Activated gamma-delta T cell treated with anti-CD3 and anti-CD28 coated beads, Interleukin-2, amount 50 U/mL, for 16 hours (primary cell): ENCODE measurements around the gene CAMKK1.
"Not testable (repeated sequence)": the region's sequence is repeated elsewhere in the genome, so short reads cannot be mapped to it uniquely, and the experiment has no call there.

Experiments used
- DNase-seq: peaks from one replicate; pipeline ENCODE4 v3.0.0-alpha.2; 2020; ENCODE audit warnings: low read depth

Gene CAMKK1

DNA sequence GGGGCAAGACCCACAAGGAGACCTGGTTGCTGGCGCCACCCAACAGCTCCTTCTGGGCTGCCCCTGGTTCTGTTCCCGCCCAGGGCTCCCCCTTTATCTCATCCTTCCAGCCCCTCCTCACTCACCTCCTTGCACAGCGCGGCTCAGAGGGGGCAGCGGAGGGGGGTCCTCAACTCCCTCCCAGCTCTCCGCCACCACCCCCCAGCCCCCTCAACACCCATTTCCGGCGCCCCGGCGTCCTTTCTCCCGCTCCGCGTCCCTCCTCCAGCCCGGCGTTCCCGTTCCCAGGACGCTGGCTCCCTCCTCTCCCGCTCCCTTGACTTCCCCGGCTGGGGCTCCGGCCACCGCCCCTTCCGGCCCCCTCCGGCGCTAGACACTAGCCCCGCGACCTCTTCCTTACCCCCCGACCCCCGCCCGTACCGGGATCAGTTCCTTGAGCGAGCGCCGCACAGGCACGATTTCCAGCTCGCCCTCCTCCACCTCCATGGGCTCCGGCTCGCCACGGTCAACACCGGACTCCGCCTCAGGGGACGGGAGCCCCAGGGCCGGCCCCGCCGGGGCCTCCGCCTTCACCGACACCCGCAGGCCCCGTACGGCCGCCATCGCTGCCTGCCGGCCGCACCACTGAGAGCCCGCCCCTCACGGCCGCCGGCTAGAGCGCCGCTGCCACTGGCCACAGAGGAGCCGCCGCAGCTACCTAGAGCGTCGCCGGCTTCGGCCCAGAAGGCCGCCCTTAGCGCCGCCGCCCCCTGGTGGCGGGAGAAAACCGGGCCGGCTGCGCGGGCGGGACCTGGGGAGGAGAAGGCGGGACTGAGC, 47.0 kb downstream of the CAMKK1 start, which contains the start of gene NCBP3:
Gene NCBP3 (minus strand): TSS at position 626 of the 816 bp plus-strand sequence. CDS start 23 bp downstream, at position 603.
- peak; percentile 85 for DNase-seq

DNA sequence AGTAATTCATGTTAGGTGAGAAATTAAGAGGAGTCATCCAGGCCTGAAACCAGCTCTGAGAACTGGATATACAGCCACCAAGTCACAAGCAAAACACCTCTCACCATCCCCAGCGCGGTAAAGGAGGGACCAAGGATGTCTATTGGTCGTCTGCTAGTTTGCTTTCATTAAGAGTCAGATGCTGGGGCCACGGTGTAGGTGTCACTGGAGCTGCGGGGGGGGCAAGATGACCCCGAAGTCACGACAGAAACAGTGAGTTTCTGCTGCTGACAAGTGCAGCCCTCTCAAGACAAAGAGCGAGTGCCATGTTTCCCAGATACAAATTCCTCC, 47.6 kb downstream of the CAMKK1 start:
- peak; percentile 28 for DNase-seq

GRCh38 chr17:3844556-3844955, 48.3 kb downstream of the CAMKK1 start:
- DNase-seq, result not testable (repeated sequence)

DNA sequence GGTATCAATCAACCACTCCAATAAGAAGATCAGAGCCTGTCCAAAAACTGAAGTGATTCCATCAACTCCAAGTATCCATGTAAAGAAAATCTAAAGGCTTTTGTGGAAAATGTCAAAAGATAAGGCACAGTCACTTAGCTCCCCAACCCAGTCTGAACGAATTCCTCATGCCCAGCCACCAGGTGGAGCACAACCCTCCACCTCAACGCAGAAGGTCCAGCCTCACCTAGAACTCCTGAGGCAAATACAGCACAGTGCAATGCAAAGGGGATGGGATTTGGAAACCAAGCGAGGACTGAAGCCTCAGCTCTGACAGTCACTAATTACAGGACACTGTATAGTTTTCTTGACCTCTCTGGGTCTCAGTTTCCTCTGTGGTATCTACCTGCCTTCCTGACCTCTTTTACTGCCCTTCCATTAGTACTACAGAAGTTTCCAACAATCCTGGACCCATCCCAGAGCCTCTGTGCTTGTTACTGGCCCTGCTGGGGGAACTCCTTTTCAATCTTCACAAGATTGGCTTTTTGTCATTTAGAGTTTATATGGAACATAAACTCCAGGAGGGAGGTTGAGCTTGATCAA, 48.8 kb downstream of the CAMKK1 start:
- DNase-seq, result peak; percentile 24

DNA sequence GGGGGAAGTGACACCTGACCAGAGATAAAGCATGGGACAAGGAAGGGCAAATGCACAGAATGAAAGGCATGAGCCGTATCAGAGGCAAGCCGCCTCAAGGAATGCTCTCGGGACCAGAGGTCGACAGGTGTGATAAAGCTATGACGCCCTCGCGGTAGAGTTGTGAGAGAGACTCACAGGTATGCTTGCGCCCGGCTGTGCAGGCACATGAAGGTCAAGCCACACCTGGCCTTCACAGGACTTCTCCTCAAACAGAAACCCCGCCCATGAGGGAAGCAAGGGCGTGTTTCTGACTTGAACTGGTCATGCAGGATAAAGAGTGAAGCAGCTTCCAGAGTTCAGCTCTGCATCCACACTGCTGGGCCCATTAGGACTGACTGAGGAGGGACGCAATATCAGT, 54.6 kb downstream of the CAMKK1 start:
- no peak for DNase-seq

- no peak for DNase-seq
These were observed 56.3 kb downstream of the CAMKK1 start for GRCh38 chr17:3836551-3836950.

DNA sequence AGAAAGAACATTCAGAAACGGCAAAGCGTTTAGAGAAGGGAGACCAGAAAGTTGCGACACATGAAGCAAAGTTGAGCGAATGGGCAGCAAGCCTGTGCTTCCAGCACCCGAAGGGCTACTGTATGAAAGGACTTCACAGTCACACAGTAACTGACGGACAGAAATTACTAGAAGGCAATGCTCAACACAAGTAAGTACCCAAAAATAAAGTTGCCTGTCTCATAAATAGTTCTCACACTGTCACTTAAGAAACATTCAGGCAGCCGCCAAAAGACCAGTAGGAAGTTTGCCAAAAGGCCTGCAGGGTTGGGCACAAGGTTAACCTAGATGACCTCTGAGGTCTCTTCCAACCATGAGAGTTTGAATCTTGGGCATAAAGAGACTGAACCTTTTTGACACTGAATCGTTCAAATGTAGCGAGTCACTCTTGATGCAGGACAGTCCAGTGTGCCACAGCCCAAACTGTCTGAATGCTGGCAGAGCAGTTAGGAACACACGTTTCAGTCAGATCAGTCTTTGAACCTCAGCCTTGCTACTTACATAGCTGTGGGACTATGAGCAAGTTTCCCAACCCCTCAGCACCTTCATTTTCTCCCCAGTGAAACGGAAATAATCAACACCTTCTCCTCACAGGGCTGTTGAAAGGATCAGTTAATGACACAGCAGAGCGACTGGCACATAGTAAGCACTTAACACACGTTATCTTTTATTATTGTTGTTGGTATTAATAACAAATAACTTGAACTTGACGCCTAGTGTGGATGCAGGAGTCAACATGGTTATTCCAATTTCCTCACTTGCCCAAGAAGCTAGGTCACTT, 57.2 kb downstream of the CAMKK1 start:
- DNase-seq, result no peak

DNA sequence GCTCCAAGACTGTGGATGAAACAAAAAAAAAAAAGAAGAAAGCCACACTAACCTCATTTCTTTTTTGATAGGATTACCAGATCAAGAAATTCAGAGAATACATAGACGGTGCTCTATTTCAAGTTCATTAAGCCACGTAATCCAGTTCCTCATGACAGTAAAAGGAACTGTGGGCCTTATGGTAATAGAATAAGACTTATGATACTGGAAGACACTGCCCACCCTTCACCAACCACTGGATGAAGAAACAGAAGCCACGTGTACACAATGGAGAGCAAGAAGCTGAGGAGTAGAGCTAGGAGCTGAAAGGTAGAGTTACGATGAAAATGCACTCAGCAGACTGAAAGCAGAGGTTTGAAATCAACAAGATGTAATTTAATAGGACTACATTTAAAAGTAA, 58.0 kb downstream of the CAMKK1 start:
- no peak for DNase-seq

DNA sequence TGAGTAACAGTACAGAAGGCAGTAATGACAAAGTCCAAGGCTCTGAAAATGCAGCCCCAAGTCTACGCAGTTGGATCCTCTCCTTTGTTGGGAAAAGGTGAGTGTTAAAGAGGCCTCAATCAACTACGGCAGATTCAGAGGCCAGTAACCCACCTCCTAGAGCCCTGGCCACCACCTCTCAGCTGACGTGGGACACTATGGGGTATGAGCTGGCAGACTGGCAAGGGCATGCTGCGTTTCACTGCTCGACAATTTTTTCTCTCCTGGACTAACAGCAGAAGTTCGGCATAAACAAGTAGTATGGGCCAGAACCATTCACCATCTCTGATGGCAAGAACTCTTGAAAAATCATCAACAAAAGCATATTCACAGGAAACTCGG, 64.0 kb downstream of the CAMKK1 start:
- DNase-seq, result no peak

DNA sequence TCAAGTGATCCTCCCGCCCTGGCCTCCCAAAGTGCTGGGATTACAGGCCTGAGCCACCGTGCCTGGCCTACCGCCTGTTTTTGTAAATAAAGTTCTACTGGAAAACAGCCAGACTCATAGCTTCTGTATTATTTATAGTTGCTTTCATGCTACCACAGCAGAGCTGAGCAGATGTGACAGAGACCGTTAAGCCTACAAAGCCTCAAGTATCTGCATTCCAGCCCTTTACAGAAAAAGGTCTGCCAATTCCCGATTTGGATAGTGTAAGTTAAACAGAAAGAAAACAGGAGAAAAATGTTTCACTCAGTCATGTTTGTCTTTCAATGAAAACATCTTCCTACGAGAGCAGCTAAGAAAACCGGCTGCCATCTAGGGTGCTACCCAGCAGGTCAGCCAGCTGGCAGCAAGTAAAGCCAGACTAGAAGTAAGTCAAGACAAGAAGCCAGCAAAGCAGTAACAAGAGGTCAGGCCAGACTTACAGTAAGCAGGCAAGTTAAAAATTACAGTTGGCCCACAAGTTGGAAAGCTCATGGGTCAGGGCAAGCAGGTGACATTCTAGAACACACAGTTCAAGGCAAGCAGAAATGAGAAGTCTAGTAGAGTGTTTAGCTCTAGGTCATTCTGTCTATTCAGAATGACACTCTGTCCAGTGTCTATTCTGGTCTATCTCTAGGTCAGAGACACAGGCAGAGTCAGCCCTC, 64.6 kb downstream of the CAMKK1 start:
- no peak for DNase-seq

- DNase-seq, result peak; percentile 67
These were observed 65.6 kb downstream of the CAMKK1 start for GRCh38 chr17:3827124-3827773.

DNA sequence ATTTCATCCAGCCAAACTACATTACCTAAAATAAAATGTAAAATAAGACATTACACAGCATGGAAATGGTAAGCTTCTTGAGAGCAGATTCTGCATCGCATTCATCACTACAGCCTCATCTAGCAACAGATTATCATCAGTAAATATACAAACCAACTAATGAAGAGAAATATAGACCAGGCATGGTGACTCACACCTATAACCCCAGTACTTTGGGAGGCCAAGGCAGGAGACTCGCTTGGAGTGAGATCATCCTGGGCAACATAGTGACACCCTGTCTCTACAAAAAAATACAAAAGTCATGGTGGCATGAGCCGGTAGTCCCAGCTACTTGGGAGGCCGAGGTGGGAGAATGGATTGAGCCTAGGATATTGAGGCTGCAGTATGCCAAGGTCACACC, 66.7 kb downstream of the CAMKK1 start:
- no peak for DNase-seq

- no peak for DNase-seq
These were observed 71.8 kb downstream of the CAMKK1 start for GRCh38 chr17:3821101-3821500.

DNA sequence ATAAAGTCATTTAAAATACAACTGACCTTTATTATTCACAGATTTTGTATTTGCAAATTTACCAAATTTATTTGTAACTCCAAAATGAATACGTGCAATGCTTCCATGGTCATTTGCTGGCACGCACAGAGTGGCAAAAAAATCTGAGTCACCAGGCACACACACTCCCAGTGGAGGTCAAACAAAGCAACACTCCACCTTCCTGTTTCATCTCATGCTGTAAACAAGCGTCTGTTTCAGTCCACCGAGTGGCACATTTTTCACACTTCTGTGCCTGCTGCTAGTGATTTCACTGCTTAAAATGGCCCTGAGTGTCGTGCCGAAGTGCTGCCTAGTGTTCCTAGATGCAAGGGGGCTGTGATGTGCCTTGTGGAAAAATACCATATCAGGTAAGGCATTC, 74.1 kb downstream of the CAMKK1 start:
- no peak for DNase-seq

DNA sequence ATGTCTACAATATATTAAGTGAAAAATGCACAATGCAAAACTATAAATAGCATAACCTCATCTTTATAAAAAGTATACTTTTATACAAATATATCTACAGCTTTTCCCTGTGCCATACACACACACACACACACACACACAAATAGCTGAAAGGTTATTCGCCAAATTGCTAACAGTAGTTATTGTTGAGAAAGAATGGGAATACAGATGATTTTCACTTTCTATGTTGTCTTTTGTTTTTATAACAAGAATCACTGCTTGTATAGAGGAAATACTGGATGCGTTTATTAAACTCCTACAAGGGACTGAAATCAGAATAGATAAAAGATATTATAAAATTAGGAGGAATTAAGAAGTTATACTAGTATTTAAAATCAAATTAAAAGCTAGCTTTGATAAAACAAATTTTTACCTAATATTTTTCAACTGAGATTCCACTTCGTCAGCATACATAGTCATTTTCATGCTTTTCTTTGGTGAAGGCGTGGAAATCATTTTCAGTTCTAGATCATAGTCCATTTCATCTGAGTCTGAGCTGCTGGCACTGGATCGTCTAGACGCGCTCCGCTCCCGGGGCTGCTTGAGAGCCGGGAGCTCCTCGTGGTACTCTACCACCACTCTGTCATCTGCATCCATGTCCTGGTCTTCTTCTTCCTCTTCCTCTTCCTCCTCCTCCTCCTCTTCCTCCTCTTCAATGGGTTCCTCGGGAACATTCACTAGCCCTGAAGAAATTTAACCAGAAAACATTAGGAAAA, 74.8 kb downstream of the CAMKK1 start:
- no peak for DNase-seq

DNA sequence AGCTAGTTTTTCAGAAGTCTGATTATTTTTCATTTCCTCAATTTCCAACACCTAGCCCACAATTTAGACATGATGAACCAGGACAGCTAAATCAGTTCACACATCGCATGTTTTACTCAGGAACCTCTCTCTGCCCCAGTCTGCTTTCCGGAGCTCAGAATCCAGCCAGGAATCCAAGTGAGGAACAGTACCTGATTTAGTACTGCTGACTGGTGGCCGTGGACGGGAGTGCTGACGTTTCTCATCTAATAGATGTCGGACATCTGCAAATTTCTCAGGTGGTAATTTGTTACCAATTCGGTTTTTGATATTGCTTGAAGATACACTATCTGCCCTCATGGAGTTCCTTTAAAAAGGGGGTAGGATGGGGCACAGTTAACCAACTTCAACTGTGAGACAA, 76.9 kb downstream of the CAMKK1 start:
- DNase-seq, result no peak

GRCh38 chr17:3815122-3815521, 77.7 kb downstream of the CAMKK1 start:
- no peak for DNase-seq

- no peak for DNase-seq
These were observed 78.5 kb downstream of the CAMKK1 start for GRCh38 chr17:3814361-3814760.

GRCh38 chr17:3813171-3813570, 79.7 kb downstream of the CAMKK1 start:
- DNase-seq, result no peak

GRCh38 chr17:3812771-3813170, 80.1 kb downstream of the CAMKK1 start:
- DNase-seq, result no peak

GRCh38 chr17:3812284-3812683, 80.6 kb downstream of the CAMKK1 start:
- no peak for DNase-seq
